GM18909 (cell line): ENCODE results near the gene MYO3B.

ENCODE experiments used
- ATAC-seq: cut with Tn5 transposase; IDR thresholded peaks from one replicate; pipeline ENCODE4 v1.9.1; 2021; ENCODE audit warnings: mild to moderate bottlenecking; ENCODE audit not compliant: unreplicated experiment, poor library complexity

Gene MYO3B

GRCh38 chr2:170177950-170178781 lies at the start of gene MYO3B:
Gene MYO3B, plus strand, starts transcription at chr2:170178147. Its CDS starts 141 bp downstream, at chr2:170178288.
- ATAC-seq, result peak; percentile 38

GRCh38 chr2:170139276-170139967 lies 38.5 kb upstream of the MYO3B start:
- ATAC-seq, result no peak

GRCh38 chr2:170140561-170140960 lies 37.4 kb upstream of the MYO3B start:
- no peak for ATAC-seq

GRCh38 chr2:170141865-170142264 lies 36.1 kb upstream of the MYO3B start:
- no peak for ATAC-seq

- ATAC-seq, result no peak
Measured at GRCh38 chr2:170142502-170142901, 35.4 kb upstream of the MYO3B start.

- no peak for ATAC-seq
Measured at GRCh38 chr2:170143045-170143717, 34.8 kb upstream of the MYO3B start.

- no peak for ATAC-seq
Measured at GRCh38 chr2:170144761-170145160, 33.2 kb upstream of the MYO3B start.

GRCh38 chr2:170145191-170145590 lies 32.8 kb upstream of the MYO3B start:
- no peak for ATAC-seq

- ATAC-seq, result no peak
Measured at GRCh38 chr2:170145675-170146432, 32.1 kb upstream of the MYO3B start.

- ATAC-seq, result no peak
Measured at GRCh38 chr2:170146784-170147183, 31.2 kb upstream of the MYO3B start.

- no peak for ATAC-seq
Measured at GRCh38 chr2:170147576-170147975, 30.4 kb upstream of the MYO3B start.

GRCh38 chr2:170148161-170148560 lies 29.8 kb upstream of the MYO3B start:
- ATAC-seq, result no peak

GRCh38 chr2:170152421-170152820 lies 25.5 kb upstream of the MYO3B start:
- no peak for ATAC-seq

GRCh38 chr2:170155022-170155722 lies 22.8 kb upstream of the MYO3B start:
- ATAC-seq, result peak; percentile 47

- no peak for ATAC-seq
Measured at GRCh38 chr2:170155723-170156253, 22.2 kb upstream of the MYO3B start.

- no peak for ATAC-seq
Measured at GRCh38 chr2:170156592-170156991, 21.4 kb upstream of the MYO3B start.

- ATAC-seq, result no peak
Measured at GRCh38 chr2:170157025-170157684, 20.8 kb upstream of the MYO3B start.

GRCh38 chr2:170159060-170159459 lies 18.9 kb upstream of the MYO3B start:
- no peak for ATAC-seq
